Measurements from ENCODE around the gene ARL10.
"Not testable (repeated sequence)": the region's sequence is repeated elsewhere in the genome, so short reads cannot be mapped to it uniquely, and the experiment has no call there.

Gene ARL10

DNA sequence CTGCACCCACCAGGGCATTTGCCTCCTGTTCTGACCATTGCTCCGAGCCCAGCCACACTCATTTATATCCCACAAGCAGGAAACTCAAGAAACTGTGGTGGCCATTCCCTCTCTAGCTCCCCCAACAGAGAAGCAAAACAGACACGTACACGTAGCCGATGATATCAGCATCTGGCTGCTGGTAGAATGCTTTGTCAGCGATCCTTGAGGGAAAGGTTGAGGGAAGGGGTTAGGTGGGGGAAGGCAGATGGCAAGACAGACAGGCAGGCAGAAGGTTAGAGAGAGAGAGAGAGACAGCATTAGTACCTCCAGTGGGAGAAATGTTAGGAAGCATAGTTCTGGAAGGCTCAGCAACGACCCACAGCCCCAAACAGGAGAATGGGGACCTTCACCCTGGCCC is 31.0 kb downstream of the ARL10 start:
- Histone ChIP-seq H3K4me1 (ENCODE audit: control insufficient read depth, insufficient read depth, low read length) (peaks cover 13% of the 10 kb centered on the region), H3K27me3 (ENCODE audit: control insufficient read depth, insufficient read depth, low read length) (no peaks in the 10 kb centered on the region), H3K36me3 (ENCODE audit: control insufficient read depth, insufficient read depth, low read length) (peaks cover 26% of the 10 kb centered on the region), H3K9ac (ENCODE audit: low read length) (no peak overlapping the region), H3K9me3 (ENCODE audit: control insufficient read depth, low read length) (no peaks in the 10 kb centered on the region), H3K4me3 (ENCODE audit: low read length) (no peak overlapping the region)

GRCh38 chr5:176397736-176398420 is 32.6 kb downstream of the ARL10 start:
- H3K27me3 ChIP-seq (ENCODE audit: control insufficient read depth, insufficient read depth, low read length): no peaks in the 10 kb centered on the region
- H3K9me3 ChIP-seq (ENCODE audit: control insufficient read depth, low read length): no peaks in the 10 kb centered on the region
- H3K4me3 ChIP-seq (ENCODE audit: low read length): no peak overlapping the region
- peaks cover 24% of the 10 kb centered on the region for H3K36me3 ChIP-seq (ENCODE audit: control insufficient read depth, insufficient read depth, low read length)
- peaks cover 26% of the 10 kb centered on the region for H3K4me1 ChIP-seq (ENCODE audit: control insufficient read depth, insufficient read depth, low read length)
- no peak overlapping the region for H3K9ac ChIP-seq (ENCODE audit: low read length)

- Histone ChIP-seq H3K4me1 (ENCODE audit: control insufficient read depth, insufficient read depth, low read length) (peaks cover 52% of the 10 kb centered on the region), H3K9me3 (ENCODE audit: control insufficient read depth, low read length) (no peaks in the 10 kb centered on the region), H3K9ac (ENCODE audit: low read length) (no peak overlapping the region), H3K4me3 (ENCODE audit: low read length) (no peak overlapping the region), H3K36me3 (ENCODE audit: control insufficient read depth, insufficient read depth, low read length) (peaks cover 16% of the 10 kb centered on the region), H3K27me3 (ENCODE audit: control insufficient read depth, insufficient read depth, low read length) (no peaks in the 10 kb centered on the region)
These were observed 35.3 kb downstream of the ARL10 start for GRCh38 chr5:176400382-176401156.

DNA sequence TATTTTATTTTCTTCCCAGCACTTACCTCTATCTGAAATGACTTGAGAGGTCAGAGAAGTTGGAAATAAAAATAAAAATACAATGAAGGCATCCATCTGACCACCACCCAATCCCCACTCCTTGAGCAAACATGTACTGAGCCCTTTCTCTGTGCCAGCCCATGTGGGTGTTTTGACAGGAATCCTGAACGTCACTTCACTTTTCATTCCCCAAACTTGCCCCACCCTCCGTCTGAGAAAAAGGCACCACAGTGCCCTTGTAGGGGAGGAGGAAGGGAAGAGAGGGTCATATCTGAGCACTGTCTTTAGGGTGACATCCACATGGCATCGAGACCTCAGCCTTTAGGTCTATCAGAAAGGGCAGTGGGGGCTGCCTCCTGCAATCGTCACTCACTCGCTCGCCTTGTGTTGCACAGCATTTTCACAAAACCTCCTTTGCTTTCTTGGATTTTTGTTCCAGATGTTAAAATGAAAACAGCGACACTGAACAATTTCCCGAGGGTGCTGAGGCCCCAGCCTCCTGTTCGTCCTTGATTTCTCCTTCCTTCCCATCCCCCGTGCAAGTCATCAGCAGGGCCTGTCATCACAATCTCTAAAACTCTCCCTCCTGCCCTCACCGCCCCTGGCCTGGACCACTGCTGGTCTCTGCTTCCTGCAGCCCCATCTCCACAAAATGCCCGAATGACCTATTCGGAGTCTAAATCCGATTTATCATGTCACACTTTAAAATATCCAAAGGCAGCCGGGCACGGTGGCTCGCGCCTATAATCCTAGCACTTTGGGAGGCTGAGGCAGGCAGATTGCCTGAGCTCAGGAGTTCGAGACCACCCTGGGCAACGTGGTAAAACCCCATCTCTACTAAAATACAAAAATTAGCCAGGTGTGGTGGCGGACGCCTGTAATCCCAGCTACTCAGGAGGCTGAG is 36.3 kb downstream of the ARL10 start:
- Histone ChIP-seq H3K27me3 (ENCODE audit: control insufficient read depth, insufficient read depth, low read length) (no peaks in the 10 kb centered on the region), H3K4me3 (ENCODE audit: low read length) (no peak overlapping the region), H3K9ac (ENCODE audit: low read length) (no peak overlapping the region), H3K9me3 (ENCODE audit: control insufficient read depth, low read length) (no peaks in the 10 kb centered on the region), H3K4me1 (ENCODE audit: control insufficient read depth, insufficient read depth, low read length) (peaks cover 59% of the 10 kb centered on the region), H3K36me3 (ENCODE audit: control insufficient read depth, insufficient read depth, low read length) (peaks cover 12% of the 10 kb centered on the region)

DNA sequence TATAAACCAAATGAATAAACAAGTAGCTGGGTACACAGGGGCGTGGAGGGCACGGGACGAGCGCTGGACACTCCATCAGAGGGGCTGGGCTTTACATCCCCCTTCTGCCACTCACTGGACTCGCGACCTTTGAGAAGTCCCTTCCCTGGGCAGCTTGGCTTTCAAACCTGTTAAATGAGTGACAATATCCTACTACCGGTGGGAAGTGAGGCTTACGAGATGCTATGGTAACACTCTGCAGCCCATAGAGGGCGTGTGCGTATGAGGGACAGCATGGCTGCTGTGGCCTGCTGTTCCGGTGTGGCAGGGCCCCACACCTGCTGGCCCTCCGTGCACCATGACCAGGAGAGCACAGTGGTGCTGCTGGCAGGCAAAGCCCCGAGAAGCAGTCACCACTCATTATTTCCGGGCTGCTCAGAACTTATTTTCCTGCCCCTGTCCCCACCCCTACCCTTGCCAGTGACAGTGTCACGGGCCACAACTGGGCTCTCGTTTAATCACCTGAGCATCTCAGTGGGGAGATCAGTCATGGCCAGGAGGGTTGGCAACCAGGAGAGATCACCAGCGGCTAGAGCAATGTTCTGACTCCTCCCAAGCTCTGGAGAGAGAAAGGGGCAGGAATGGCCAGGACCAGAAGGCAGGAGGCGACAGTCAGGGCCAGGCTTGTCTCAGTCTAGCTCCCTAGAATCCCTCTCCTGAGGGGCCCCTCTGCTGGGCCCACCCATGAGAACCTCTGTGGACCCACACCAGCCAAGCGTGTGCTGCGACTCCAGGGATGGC is 40.6 kb downstream of the ARL10 start:
- Histone ChIP-seq H3K4me3 (ENCODE audit: low read length) (no peak overlapping the region), H3K9ac (ENCODE audit: low read length) (no peak overlapping the region), H3K27me3 (ENCODE audit: control insufficient read depth, insufficient read depth, low read length) (no peaks in the 10 kb centered on the region), H3K36me3 (ENCODE audit: control insufficient read depth, insufficient read depth, low read length) (peaks cover 9% of the 10 kb centered on the region), H3K4me1 (ENCODE audit: control insufficient read depth, insufficient read depth, low read length) (peaks cover 67% of the 10 kb centered on the region), H3K9me3 (ENCODE audit: control insufficient read depth, low read length) (no peaks in the 10 kb centered on the region)

DNA sequence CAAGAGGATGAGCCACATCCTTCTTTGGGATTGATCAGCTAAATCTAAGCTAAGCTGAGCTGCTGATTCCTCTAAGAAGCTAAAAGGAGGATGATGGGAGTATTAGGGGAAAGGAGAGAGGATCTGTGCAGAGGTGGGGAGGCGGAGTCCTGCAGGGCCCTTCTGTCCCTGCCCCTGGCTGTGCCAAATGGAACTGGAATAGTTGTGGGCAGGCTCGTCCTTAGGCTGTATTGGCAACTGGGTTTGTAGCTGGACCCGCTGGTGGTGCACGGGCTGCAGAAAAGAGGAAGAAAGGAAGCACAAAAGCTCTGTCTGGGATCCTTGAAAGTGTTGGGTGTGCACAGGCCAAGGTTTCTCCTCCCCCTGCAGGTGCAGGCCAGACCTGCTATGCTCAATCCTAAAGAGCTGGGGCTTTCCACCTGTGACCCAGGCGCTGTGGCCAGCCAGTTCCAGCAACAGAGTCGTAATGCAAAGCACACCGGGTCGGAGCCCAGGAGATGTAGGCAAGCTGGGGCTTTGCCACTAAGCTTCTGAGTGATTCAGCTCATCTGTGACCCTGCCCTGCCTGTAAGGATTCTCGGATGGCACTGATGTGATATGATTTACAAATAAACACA is 41.3 kb downstream of the ARL10 start:
- Histone ChIP-seq H3K27me3 (ENCODE audit: control insufficient read depth, insufficient read depth, low read length) (no peaks in the 10 kb centered on the region), H3K4me1 (ENCODE audit: control insufficient read depth, insufficient read depth, low read length) (peaks cover 66% of the 10 kb centered on the region), H3K36me3 (ENCODE audit: control insufficient read depth, insufficient read depth, low read length) (peaks cover 9% of the 10 kb centered on the region), H3K9me3 (ENCODE audit: control insufficient read depth, low read length) (no peaks in the 10 kb centered on the region), H3K9ac (ENCODE audit: low read length) (no peak overlapping the region), H3K4me3 (ENCODE audit: low read length) (no peak overlapping the region)

- H3K36me3 ChIP-seq (ENCODE audit: control insufficient read depth, insufficient read depth, low read length): peaks cover 9% of the 10 kb centered on the region
- no peak overlapping the region for H3K9ac ChIP-seq (ENCODE audit: low read length)
- H3K9me3 ChIP-seq (ENCODE audit: control insufficient read depth, low read length): no peaks in the 10 kb centered on the region
- no peak overlapping the region for H3K4me3 ChIP-seq (ENCODE audit: low read length)
- H3K4me1 ChIP-seq (ENCODE audit: control insufficient read depth, insufficient read depth, low read length): peaks cover 68% of the 10 kb centered on the region
- H3K27me3 ChIP-seq (ENCODE audit: control insufficient read depth, insufficient read depth, low read length): no peaks in the 10 kb centered on the region
These were observed 42.4 kb downstream of the ARL10 start for GRCh38 chr5:176407456-176408251.

DNA sequence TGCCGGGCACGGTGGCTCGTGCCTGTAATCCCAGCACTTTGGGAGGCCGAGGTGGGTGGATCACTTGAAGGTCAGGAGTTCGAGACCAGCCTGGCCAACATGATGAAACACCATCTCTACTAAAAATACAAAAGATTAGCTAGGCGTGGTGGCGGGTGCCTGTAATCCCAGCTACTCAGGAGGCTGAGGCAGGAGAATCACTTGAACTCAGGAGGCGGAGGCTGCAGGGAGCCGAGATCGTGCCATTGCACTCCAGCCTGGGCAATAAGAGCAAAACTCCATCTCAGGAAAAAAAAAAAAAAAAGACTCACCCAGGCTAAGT is 42.9 kb downstream of the ARL10 start:
- H3K4me3 ChIP-seq (ENCODE audit: low read length); H3K9me3 ChIP-seq (ENCODE audit: control insufficient read depth, low read length); H3K27me3 ChIP-seq (ENCODE audit: control insufficient read depth, insufficient read depth, low read length); H3K9ac ChIP-seq (ENCODE audit: low read length); H3K36me3 ChIP-seq (ENCODE audit: control insufficient read depth, insufficient read depth, low read length): not testable (repeated sequence)
- peaks cover 69% of the 10 kb centered on the region for H3K4me1 ChIP-seq (ENCODE audit: control insufficient read depth, insufficient read depth, low read length)

GRCh38 chr5:176408590-176408989 is 43.3 kb downstream of the ARL10 start:
- Histone ChIP-seq H3K9me3 (ENCODE audit: control insufficient read depth, low read length) (no peaks in the 10 kb centered on the region), H3K36me3 (ENCODE audit: control insufficient read depth, insufficient read depth, low read length) (peaks cover 9% of the 10 kb centered on the region), H3K27me3 (ENCODE audit: control insufficient read depth, insufficient read depth, low read length) (no peaks in the 10 kb centered on the region), H3K4me3 (ENCODE audit: low read length) (no peak overlapping the region), H3K4me1 (ENCODE audit: control insufficient read depth, insufficient read depth, low read length) (peaks cover 69% of the 10 kb centered on the region), H3K9ac (ENCODE audit: low read length) (no peak overlapping the region)

DNA sequence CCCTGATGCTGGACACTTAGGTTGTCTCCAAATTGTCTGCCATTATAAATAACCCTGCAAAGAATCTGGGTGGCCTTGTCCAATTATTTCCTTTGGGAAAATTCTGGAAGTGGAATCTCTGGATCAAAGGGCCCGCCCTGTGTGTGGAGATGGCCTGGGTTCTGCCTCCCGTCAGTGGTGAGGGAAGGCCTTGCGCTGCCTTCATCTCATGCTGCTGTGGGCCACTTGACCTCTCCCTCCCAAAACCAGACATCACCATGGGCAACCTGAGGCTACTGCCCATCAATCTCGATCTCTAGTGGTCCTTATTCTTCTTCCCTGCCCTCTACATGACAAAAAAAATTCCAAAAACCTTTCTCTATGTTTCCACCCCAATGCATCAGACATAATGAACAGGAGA is 44.5 kb downstream of the ARL10 start:
- no peaks in the 10 kb centered on the region for H3K27me3 ChIP-seq (ENCODE audit: control insufficient read depth, insufficient read depth, low read length)
- peaks cover 9% of the 10 kb centered on the region for H3K36me3 ChIP-seq (ENCODE audit: control insufficient read depth, insufficient read depth, low read length)
- H3K4me1 ChIP-seq (ENCODE audit: control insufficient read depth, insufficient read depth, low read length): peaks cover 69% of the 10 kb centered on the region
- H3K9me3 ChIP-seq (ENCODE audit: control insufficient read depth, low read length): no peaks in the 10 kb centered on the region
- no peak overlapping the region for H3K9ac ChIP-seq (ENCODE audit: low read length)
- no peak overlapping the region for H3K4me3 ChIP-seq (ENCODE audit: low read length)

Data from mucosa of stomach (tissue), 1 donor.